Medulla oblongata (tissue), 1 donor: ENCODE results near the gene MKX.
"Not testable (repeated sequence)": the region's sequence is repeated elsewhere in the genome, so short reads cannot be mapped to it uniquely, and the experiment has no call there.

Source experiments
- DNase-seq: peaks from one replicate; pipeline ENCODE4 v3.0.0-alpha.2; 2015; ENCODE audit errors: extremely low spot score

The MKX gene

DNA sequence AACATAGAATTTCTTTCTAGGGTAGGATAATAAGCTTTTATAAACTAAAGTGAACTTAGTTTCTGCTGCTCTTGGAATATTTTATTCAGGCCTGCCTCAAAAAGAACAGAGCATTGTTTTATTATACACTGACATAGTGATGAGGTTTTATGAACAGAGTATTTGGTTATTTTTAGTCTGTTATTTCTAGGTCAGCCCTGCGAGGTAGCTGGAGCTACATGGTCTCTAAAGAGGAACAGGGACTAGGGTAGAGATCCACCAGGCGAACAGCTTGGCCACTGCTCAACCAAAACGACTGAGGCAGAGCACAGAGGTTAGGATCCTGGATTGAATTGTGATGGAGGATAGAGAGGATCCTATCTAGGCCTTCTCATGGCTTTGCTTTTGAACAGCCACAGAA, 53.0 kb downstream of the MKX start:
- DNase-seq, result no peak

DNA sequence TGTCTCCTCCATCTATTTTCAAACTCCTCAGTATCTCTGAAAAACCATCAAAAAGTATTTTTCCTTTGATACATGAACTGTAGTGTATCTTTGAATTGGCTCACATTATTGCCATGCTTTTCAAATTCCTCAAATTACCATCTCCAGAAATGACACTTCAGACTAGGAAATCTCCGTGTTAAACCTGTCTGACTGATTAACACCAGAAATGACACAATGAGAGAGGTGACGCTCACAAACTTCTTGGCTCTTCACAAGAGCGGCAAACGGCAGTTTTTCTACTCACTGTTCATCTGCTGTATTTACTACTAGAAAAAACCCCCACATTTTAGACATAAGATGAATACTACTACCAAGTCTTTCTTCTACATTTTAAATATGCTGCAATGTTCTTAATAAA, 56.6 kb downstream of the MKX start:
- no peak for DNase-seq

DNA sequence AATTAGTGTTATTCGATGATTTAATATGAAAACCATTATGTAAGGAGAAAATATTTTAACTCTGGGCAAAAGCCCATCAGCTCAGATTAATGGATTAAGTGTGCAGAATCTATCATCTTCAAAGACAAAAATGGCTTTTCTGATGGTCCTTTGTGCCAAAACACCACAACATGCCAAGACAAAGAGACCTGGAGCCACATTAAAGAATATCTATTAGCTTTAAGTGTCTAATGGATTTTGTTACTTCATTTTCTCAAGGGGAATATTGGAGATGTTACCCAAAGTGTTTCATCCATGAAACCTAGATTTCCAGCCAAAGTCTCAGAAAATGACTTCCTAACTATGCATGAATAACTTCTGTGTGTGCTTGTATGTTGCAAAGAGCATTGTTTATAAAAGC, 57.3 kb downstream of the MKX start:
- DNase-seq, result no peak

DNA sequence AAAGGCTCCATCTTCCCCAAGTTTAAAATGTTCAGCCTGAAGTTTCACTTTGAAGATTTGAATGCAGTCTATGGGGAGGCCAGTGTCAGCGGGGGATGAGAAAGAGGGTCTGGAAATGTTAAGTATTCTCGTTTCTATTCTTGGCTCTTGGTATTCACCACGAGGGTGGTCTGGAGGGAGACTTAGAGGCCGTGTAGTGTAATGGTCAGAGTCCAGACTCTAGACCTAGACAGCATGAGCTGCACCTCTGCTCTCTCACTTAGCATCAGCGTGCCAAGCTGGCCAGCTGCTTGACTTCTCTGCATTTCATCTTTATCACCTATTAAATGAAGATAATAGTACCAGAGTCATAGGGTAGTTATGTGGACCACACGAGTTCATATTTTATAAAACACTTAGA, 57.9 kb downstream of the MKX start:
- no peak for DNase-seq

DNA sequence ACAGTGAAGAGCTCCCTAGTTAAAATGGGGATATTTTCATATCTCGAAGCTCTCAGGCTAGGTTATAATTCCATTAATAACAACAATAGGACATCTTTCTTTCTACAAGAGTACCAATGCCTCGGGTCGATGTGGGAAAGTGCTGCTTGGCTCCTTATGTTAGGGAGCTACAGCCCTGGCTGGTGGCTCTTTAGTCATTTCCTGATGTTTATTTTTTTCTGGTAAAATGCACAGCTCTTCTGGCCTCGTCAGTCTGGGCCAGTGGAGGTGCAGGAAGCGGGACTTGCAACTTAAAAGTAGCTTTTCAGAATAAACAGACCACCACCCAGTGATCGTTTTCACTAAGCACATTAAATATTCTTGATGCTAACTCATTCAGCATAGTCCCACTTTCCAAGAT, 58.3 kb downstream of the MKX start:
- no peak for DNase-seq

DNA sequence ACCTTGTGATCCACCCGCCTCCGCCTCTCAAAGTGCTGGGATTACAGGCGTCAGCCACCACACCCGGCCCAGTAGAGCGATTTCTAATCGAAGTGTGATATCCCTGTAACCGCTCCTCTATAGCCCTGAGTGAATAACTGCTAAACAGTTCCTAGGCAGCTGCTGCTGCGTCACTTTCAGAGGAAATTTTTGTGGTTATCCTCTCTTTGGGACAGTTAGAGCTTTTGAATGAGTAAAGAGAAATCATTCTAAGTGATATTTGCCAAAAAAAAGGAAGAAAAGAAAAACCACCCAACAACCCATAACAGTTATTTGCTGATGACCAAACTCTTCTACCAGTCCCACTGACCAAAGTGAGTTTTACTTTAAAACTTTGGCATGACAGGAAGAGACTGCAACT, 59.9 kb downstream of the MKX start:
- no peak for DNase-seq

DNA sequence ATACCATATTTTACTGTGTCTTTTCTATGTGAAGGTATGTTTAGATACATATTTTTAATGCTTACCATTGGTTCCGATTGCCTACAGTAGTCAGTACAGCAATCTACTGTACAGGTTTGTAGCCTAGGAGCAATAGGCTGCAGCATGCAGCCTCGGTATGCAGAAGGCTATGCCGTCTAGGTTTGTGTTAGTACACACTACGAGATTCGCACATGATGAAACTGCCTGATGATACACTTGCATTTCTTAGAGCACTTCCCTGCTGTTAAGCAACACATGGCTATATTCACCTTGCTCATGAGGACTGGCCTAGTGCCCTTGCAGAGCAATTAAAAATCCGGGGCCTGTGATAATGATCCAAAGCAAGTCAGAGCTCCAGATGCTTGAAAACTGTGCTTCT, 62.4 kb downstream of the MKX start:
- no peak for DNase-seq

DNA sequence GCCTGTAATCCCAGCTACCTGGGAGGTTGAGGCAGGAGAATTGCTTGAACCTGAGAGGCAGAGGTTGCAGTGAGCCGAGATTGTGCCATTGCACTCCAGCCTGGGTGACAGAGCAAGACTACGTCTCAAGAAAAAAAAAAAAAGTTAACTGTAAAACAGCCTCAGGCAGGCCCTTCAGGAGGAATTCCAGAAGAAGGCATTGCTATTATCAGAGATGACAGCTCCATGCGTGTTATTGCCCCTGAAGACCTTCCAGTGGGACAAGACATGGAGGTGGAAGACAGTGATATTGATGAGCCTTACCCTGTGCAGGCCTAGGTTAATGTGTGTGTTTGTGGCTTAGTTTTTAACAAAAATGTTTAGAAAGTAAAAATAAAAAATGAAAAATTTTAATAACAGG, 63.8 kb downstream of the MKX start:
- not testable (repeated sequence) for DNase-seq

DNA sequence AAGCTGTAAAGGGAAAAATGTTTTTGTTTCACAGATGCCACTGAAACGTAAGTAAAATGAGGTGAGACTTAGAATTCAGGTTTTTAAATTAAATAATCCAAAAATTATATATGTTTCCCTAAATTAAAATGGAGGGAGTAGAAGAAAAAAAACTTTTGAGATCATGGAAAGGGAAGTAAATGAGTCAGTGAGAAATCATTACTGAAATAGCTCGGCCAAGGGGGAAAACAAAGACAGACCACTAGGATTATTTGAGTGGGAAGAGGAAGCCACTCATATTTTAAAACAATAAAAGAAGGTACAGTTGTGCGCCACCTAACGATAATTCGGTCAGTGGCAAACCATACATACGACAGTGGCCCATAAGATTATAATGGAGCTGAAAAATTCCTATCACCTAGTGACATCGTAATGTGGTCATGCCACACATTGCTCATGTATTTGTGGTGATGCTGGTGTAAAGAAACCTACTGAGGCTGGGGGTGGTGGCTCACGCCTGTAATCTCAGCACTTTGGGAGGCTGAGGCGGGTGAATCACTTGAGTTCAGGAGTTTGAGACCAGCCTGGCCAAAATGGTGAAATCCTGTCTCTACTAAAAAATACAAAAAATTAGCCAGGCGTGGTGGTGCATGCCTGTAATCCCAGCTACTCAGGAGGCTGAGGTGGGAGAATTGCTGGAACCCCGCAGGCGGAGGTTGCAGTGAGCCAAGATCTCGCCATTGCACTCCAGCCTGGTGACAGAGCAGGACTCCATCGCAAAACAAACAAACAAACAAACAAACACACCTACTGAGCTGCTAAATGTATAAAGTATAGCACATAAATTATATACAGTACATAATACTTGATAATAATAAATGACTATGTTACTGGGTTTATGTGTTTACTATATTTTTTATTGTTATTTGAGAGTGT, 64.7 kb downstream of the MKX start:
- no peak for DNase-seq

DNA sequence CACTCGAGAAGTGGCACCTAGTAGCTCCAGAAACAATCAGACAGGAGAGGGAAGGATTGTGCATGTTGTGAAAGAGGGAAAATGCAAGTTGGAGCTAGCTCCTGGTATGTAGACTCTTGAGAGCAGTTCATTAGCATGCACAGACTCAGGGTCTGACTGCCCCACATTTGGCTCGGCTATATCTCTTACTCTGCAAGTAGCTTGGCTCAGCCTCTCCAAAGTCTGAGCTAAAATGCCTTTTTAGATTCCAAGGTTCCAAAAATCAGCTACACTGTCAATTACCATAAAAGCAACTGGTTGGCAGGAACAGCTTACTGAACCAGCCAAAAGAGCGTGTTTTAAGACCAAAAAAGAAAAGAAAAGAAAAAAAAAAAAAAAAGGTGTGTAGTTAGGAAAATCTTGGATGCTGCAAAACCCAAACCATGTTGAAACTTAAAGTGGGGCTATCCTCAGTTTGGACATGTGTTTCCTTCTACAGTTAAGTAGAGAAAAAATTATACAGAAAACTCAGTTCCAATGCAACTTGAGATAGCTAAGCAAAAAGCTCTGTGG, 65.5 kb downstream of the MKX start:
- DNase-seq, result peak; percentile 56

DNA sequence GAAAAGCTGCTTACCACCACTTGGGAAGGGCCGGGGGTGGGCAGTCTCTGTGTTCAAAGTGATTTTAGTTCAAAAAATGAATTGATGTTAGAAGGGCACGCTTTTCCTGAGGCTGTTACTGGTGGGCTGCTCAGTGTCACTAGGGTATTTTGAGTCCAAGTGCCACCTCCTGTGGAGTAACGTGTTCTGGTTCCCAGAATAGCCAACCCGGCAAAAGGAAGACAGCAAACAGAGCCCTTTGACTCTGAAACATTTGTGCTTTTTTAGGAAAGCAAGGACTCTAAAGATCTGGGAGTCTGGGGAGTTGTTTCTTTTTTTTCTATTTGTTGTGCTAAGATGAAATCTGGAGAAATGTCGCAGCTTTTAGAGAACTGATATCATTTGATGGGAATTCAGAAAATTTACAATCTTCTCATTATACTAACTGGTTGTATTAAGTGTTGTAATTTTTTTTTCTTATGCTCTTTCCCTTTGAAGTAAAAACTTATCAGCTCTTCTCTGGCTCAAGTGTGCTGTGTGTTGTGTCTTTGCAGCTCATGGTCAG, 66.2 kb downstream of the MKX start:
- no peak for DNase-seq

DNA sequence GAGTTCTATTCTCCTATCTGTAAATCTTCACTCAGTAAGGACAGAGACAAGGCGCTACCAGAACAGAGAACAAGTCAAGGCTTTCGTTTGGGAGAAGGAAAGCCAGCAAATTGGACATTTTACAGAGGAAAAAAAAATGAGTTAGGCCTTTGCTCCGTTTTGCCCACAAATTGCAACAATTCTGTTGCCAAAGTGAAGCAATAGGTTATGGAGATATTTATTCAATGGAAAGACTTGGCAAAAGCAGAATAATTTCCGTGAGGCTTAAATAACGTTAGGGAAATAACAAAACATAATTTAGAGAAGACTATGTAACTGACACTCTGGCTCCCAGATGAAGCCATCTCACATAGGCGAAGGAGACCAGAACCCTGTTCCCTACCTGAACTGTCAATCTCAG, 67.5 kb downstream of the MKX start:
- DNase-seq, result no peak

DNA sequence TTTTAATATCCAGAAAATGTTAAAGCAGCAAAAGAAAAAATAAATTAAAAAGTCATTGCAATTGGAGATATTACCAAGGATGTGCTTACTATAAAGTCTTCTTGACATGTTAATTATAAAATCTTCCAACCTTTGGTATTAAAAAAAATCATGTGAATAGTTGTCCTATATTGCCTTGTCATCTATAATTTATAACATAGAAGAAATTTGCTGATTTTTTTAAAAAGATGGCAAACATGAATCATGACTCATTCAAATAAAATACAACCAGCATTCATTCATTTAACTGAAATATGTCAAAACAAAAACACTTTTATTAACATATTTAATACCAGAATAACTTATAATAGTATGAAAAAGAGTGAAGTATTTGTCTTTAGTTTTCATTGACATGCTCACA, 72.6 kb downstream of the MKX start:
- DNase-seq, result no peak

DNA sequence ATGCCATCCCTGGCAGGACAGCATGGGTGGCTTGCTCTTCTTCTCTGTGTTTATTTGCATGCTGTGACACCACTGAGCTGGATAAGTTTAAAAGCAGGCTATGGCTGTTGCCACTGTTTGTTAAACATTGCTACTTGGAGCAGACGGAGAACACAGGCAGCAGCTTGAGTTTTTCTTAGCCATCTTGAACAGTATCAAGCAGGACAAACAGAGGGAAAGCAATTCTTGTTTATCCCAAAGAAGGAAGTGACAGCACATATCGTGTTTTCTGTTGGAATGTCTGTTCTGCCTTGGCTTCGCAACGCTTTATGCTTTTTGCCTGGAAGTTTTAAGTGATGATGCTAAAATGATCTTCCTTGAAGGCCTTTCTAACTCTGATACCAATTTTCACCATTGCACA, 73.8 kb downstream of the MKX start:
- DNase-seq, result no peak

DNA sequence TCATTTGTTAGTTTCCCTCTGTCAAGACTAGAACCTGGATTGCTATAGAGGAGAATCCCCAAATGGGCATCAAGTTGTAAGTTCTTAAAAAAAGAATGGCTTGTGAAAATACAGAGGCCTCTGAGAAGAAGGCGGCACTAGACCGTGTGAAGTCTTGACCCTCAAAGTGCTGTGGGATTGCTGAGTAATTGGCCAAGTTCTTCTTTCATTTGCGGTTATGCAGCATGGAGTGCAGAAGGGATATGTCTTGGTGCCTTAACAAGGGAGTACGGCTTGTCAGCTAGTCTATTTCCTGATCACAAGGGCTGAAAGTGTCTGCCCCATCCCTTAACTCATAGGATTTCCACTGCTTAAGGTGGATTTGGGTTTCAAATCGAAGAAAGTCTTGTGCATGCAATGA, 81.2 kb downstream of the MKX start:
- no peak for DNase-seq

DNA sequence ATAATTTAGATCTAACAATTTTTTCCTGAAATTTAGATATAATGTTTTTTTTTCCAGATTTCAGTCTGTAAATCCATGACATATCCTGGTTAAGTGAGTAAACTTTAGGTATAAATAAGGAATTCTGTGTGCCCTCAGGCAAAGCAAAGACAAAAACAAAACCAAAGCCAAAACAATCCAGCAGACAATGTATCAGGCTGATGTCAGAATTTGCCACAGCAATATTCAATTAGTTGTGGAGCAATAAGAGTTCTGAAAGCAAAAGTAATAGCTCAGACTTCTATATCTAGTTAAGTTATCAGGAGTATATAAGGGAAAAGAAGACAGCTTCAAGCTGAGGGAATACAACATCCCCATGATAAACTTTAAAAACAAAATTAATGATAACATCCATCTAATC, 82.0 kb downstream of the MKX start:
- DNase-seq, result no peak

DNA sequence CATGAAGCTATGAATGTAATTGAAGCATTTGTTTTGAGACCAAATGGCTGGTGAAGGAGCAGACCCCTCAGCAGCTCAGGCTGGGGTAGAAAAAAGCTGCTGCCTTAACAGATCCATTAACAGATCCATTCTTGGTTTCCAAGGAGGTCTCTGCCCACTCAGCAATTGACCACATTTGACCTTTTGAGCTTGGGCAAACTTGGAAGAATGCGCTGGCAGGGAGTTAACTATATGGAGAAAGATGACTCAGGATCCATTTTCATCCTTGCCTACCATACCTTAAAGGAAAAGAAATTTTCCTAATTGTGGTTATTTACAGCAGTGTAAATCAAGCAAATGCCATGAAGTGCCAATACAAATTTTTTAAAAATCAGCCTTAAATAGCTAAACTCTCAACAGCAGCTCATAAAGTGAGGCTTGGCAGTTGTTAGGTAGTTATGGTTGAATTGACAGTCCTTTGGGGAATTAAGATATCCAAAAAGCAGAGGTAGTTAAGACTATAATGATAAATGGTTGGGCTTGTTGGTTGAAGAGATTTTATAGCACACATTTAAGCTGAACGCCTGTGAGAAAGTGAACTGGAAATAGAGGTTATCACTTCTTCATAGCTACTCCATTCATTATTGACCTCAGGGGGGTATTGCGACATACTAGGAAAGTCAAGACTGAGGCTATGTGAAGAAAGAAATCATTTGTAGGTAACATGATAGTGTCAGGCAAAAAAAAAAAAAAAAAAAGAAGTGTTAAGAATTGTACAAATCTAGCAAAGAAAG, 83.9 kb downstream of the MKX start:
- no peak for DNase-seq

DNA sequence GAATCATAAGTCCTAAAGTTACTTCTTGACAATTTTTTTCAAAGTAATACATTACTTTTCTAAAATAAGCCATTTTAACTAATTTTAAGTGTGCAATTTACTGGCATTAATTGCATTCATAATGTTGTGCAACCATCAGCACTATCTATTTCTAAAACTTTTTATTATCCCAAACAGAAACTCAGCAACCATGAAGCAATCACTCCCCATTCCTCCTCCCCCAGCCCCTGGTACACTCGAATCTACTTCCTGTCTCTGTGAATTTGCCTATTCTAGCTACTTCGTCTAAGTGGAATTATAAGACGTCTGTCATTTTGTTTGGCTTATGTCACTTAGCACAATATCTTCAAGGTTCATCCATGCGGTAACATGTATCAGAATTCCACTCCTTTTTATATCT, 84.9 kb downstream of the MKX start:
- DNase-seq, result no peak

DNA sequence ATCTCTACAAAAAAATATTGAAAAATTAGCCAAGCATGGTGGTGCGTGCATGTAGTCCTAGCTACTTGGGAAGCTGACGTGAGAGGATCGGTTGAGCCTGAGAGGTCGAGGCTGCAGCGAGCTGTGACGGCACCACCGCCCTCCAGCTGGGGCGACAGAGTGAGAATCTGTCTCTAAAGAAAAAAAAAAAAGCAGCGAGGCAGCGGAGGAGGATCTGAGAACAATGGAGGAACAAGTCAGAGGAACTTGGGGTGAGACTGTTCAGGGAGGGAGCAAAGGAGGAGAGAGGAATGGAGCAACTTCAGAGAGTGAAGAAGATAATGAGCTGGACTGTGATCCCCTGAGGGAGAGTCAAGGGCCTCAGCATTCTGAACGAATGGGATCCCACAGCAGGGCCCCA, 85.4 kb downstream of the MKX start:
- no peak for DNase-seq

DNA sequence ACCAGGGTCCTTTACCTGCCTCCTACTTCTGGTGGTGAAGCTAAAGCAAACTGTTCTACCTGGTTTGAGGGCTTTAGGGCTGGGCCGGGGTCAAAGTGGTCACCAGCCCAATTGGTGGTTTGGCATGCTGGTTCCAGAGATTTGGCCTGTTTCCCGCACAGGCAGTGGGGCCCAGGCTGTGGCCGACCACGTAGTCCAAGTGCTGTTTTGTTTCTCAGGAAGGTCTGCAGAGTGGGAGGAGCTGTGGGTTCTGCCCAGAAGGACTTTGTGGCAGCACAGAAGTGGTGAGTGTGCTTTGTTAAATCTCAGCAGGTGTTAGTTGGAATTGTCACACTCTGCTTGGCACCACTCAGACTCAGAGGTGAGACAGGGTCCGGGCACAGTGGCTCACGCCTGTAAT, 85.8 kb downstream of the MKX start:
- no peak for DNase-seq

DNA sequence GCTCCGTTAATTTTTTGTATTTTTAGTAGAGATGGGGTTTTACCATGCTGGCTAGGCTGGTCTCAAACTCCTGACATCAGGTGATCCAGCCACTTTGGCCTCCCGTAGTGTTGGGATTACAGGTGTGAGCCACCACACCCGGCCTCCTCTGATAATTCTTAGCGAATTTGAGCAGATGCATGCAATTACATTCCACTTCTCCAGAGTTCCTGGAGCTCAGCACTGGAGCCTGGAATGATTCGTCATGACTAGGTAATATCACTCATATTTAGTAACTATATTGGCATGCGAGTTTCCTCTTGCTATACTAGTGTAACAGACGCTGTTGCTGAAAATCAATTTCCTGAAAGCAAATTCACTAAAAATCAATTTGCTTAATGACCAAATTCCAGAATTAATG, 86.8 kb downstream of the MKX start:
- no peak for DNase-seq

DNA sequence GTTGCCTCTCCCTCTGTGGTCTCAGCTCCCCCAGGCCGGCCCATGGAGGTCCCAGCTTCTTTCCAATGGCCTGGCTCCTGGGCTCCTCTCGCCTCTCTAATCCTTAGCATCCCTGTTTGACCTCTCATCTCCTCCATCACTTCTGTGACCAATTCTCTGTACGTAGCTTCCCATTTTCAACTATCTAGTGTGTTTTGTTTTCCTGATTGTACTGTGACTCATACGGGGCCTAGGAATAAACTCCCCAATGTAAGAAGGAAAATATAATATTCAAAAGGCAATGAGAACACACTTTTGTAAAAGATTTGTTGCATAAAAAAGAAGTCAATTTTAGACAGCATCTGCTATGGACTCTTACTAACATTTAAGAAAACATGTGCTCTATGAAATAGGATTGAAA, 90.3 kb downstream of the MKX start:
- DNase-seq, result no peak

DNA sequence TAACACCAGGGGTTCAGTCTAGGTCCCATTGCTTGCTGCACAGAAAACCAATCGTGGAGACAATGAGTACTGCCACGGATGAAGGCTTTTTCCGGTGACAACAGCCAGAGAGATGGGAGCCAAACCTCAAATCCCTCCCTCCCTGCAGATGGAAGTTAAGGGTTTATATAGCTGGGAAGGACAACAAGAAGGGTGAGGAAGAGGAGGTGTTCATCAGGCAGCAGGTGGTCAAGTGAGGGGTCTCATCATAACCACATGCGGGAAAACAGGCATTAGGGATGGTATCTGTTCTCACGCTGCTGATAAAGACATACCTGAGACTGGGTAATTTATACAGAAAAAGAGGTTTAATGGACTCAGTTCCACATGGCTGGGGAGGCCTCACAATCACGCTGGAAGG, 91.3 kb downstream of the MKX start:
- no peak for DNase-seq
